Lower leg skin (tissue), 4 donors: Measurements from ENCODE around the gene ABCC1. TPM values are rescaled to one million over a fixed set of nuclear protein-coding genes. Genes with fewer than 3 reads are reported as not detected.

Experiments used
- DNase-seq, 2 donors: peaks; one replicate each; pipeline ENCODE4 v3.0.0-alpha.2; 2019; ENCODE audit warnings: low spot score in 2 of 2
- H3K4me3 ChIP-seq: fragments of 200-600 bp; sonication (generic); 2 replicates; pipeline ENCODE4 v1.5.1; 2017; ENCODE audit warnings: mild to moderate bottlenecking, low read depth; ENCODE audit not compliant: poor library complexity, severe bottlenecking
- CTCF ChIP-seq, 3 donors: fragments of 450-650 bp; IDR thresholded peaks; one replicate each; pipeline ENCODE4 v1.5.1; 2016; ENCODE audit warnings: antibody characterized with exemption in 3 of 3, mild to moderate bottlenecking in 3 of 3, moderate library complexity in 2 of 3
- POLR2A ChIP-seq, 2 donors: fragments of 450-650 bp; IDR thresholded peaks; one replicate each; pipeline ENCODE4 v1.6.1; 2016 to 2017; ENCODE audit warnings: antibody characterized with exemption in 2 of 2, mild to moderate bottlenecking in 1 of 2, moderate library complexity in 1 of 2
- WGBS, 2 donors: methylation state at CpG; one replicate each; pipeline ENCODE4 v1.1.5; 2018; 5-methylcytosine and 5-hydroxymethylcytosine counted together
- intact Hi-C: fragments of 100-400 bp; cut with DNase I; formaldehyde crosslinking; loops from one replicate; pipeline ENCODE4 v1.15.0; 2023; ENCODE audit warnings: low total_unique reads
- total RNA-seq, 4 donors: library from RNA; depleted of rRNA; stranded (reverse); fragments of >200 nt; gene quantifications; one replicate each; pipeline ENCODE4 v1.1.0, GENCODE V29; 2016

The ABCC1 gene
- total RNA-seq, 4 donors from 2014 or later, result 16.4 to 25.3 (median 21.8) TPM

- DNase-seq, result no peak
- WGBS, 2 donors, result 97 to 98% methylated on average over 5 of the region's 5 CpGs
- TF ChIP-seq CTCF (IDR thresholded peaks at IDR 0.05) (no peak), POLR2A (IDR thresholded peaks at IDR 0.05) (no peak)
- no peak overlapping the region for H3K4me3 ChIP-seq
- intact Hi-C loops, result no loop called here
Measured at GRCh38 chr16:16012144-16012543, 62.7 kb downstream of the ABCC1 start.

- no peak for DNase-seq
- no peak for TF ChIP-seq POLR2A (IDR thresholded peaks at IDR 0.05)
- no peak for TF ChIP-seq CTCF (IDR thresholded peaks at IDR 0.05)
- H3K4me3 ChIP-seq, result no peak overlapping the region
- WGBS, 2 donors, result 94 to 95% methylated on average over 6 of the region's 6 CpGs
- intact Hi-C loops, result no loop called here
Measured at GRCh38 chr16:16013812-16014211, 64.4 kb downstream of the ABCC1 start.

- no peak overlapping the region for H3K4me3 ChIP-seq
- intact Hi-C loops, result no loop called here
- 56 to 58% methylated on average over 14 of the region's 14 CpGs for WGBS, 2 donors
- no peak for DNase-seq
- TF ChIP-seq POLR2A (IDR thresholded peaks at IDR 0.05), result no peak
- TF ChIP-seq CTCF (IDR thresholded peaks at IDR 0.05), result no peak
Measured at GRCh38 chr16:16014329-16015224, 65.2 kb downstream of the ABCC1 start.

GRCh38 chr16:16015849-16016248 is 66.4 kb downstream of the ABCC1 start:
- H3K4me3 ChIP-seq, result no peak overlapping the region
- 89 to 92% methylated on average over 8 of the region's 8 CpGs for WGBS, 2 donors
- no peak for TF ChIP-seq CTCF (IDR thresholded peaks at IDR 0.05)
- no peak for TF ChIP-seq POLR2A (IDR thresholded peaks at IDR 0.05)
- DNase-seq, result no peak
- intact Hi-C loops, result no loop called here

- TF ChIP-seq POLR2A (IDR thresholded peaks at IDR 0.05) (no peak), CTCF (IDR thresholded peaks at IDR 0.05) (no peak)
- intact Hi-C loops, result no loop called here
- no peak overlapping the region for H3K4me3 ChIP-seq
- DNase-seq, result no peak
- 94 to 96% methylated on average over 11 of the region's 11 CpGs for WGBS, 2 donors
Measured at GRCh38 chr16:16016388-16016964, 67.1 kb downstream of the ABCC1 start.
